ENCODE measurements around the gene ALG14.
A peak's percentile ranks its signal among the peaks of the same experiment; 100 is the strongest.

Gene ALG14

DNA sequence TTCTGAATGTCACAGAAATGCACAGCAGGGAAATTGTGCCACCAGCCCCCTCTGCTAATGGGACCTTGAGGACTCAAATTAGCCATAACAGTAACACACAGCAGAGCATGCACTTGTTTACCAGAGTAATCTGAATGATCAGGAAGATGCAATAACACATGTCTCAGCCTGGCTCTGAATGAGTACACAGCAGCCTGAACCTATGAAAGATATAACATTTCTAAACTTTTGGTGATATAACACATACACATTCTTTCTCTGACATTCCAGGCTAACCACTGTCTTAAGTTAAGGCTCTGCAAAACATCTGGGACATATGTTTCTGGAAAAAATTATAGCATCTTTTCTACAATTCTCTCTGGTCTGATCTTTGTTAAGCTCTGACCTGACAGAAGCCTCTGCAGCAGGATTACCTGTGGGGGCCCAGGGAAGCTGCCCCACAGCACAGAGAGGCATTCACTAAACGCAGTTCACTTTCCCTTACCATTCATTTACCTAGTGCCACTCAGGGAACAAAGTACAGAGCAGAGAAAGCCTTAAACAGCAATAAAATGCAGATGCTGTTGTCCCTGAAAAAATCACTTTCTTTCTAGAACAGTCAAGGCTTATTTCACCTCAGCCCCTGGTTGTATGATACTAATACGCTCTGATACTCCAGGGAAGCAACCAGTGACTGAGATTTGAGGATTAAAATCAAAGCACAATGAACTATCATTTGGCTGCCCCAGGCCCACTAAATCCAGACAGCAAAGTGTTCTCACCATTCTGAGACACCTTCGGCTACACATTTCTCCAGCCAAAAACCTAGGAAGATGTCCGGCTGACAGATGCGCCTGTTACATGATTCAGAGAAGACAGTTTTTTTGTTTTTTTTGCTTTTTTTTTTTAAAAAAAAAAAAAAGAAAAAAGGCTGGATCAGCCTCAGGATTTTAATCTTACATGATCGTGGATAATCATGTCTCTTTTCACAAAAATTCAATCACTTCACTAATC, 91.9 kb downstream of the ALG14 start:
- no peak for DNase-seq (ENCODE audit: low spot score)

GRCh38 chr1:94979656-94980581, 92.8 kb downstream of the ALG14 start:
- DNase-seq (ENCODE audit: low spot score), result no peak

DNA sequence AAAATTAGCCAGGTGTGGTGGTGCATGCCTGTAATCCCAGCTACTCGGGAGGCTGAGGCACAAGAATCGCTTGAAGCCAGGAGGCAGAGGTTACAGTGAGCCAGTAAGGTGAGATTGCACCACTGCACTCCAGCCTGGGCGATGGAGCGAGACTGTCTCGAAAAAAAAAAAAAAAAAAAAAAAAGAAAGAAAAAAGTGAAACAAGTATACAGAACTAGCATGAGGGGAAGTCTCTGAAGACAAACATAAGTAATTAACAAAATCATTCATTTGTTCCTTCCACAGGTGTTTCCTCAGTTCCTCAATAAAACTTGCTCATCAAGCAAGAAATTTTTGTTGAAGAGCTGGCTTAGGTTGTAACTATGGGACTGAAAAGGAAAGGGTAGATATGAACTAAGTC, 93.6 kb downstream of the ALG14 start:
- DNase-seq (ENCODE audit: low spot score), result no peak

DNA sequence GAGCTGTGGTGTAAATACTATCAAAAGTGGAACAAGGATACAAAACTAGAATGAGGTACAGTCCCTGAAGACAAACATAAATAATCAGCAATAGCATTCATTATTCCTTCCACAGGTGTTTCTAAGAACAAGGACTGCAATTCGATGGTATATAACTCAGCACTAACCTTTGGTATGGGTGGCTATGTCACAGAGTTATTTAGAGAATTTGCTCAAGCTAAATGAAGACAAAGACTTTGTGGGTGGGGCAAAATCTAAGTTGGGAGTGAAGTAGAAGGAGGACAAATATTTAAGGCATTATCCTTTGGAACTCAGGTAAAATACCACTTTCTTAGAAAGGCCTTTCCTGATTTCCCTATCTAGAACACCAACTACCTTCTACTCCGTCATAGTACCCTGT, 94.3 kb downstream of the ALG14 start:
- no peak for DNase-seq (ENCODE audit: low spot score)

GRCh38 chr1:94976971-94977548, 95.7 kb downstream of the ALG14 start:
- DNase-seq (ENCODE audit: low spot score), result no peak

- no peak for DNase-seq (ENCODE audit: low spot score)
Observed at GRCh38 chr1:94974824-94975223, 97.9 kb downstream of the ALG14 start.

DNA sequence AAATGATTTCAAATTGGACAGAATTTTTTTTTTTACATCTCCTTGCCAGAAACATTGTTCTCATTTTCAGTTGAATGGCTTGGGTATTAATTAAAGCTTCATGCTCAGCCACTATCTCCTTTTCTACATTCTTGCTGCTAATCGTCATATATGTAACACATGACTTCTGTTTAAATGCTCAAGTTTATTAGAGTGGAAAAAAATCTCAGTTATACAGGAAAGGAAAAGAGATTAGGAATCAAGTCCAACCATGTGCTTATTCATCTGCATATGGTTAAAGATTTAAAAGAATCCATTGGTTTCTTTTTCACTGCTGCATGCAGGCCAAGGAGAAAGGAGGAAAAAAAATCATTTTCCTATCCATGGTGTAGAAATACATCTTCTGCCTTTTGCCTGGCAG, 98.5 kb downstream of the ALG14 start:
- DNase-seq (ENCODE audit: low spot score), result no peak

DNA sequence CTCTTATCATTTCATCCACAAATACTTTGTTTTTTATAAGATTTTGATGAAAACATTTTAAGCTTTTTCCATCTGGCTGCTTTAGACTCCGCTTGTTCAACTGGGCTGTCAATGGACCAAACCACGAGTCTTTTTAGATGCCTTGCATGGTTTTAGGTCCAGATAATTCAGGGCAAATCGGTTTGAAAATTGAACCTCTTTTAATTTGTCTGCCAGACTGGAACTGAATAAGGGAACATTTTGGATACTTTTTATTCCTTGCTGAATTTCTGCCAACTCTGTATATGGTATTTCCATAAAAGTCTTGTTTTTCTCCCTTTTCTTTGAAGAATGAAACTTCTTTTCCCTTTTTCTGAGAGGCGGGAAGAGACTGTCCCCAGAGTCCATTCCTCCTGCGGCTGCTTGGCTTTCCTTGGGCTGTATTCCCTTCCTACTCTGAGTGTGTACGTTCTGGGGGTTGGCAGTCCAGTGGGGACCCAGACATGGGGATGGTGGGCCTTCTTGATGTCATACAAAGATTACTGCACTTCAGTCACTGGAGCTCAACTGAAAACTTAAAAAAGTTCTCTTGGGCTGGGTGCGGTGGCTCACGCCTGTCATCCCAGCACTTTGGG, 99.3 kb downstream of the ALG14 start:
- DNase-seq (ENCODE audit: low spot score), result no peak

- DNase-seq (ENCODE audit: low spot score), result no peak
Observed at GRCh38 chr1:94971491-94971924, 101.2 kb downstream of the ALG14 start.

GRCh38 chr1:94970783-94971182, 102.0 kb downstream of the ALG14 start:
- no peak for DNase-seq (ENCODE audit: low spot score)

GRCh38 chr1:94969137-94969536, 103.6 kb downstream of the ALG14 start:
- no peak for DNase-seq (ENCODE audit: low spot score)

DNA sequence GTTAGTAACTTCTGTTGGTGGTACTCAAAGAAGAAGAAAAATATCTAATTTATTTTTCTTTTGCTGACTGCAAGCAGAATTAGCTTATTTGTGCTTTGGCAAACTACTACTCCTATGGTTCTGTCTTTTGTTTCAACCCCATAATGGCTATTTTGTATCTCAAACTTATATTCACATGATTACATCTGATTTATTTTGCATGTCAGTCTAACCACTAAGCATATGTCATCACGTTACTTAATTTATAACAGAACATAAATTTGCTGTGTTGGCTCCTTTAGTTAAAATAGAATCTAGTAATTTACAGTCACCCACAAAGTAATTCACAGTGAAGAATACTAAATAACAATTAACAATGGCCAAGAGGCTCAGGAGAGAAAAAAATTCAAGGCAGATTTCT, 106.7 kb downstream of the ALG14 start:
- DNase-seq (ENCODE audit: low spot score), result no peak

- DNase-seq (ENCODE audit: low spot score), result no peak
Observed at GRCh38 chr1:94963864-94964263, 108.9 kb downstream of the ALG14 start.

DNA sequence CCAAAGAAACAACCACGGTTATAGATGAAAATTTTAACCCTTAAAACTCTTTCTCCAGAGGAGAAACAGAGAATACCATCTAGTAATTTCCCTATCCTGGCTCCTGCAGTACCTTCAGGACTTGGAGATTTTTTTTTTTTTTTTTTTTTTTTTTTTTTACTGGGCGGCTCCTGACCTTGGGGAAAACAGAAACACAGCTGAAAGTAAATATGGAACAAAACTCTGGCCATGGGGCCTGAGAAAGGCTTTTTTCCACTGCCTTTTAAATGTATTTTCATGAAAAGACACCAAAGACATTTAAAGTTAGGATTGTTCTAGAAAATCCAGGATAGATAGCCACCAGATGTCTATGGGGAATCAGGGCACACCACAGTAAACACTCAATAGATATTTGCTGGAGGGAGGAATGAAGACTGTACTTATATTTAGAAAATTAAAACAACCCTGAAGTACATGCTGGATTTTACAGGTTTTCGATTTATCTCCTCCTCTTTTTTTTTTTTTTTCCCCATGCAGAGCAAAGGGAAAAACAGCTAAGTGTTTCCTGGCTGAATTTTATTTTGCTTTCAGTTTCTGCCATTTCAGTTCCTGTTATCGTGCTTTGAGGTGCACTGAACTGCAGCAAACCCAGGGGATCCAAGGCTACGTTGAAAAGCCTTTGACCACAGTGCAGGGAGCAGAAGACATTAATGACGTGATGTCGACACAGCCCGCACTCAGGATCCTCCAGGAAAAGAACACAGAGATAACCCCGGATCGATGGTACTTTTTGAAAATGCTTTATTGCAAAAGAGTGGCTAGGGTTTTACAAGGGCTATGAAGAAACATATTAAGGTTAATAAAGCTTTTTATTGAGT, 110.1 kb downstream of the ALG14 start:
- peak; percentile 37 for DNase-seq (ENCODE audit: low spot score)

- no peak for DNase-seq (ENCODE audit: low spot score)
Observed at GRCh38 chr1:94961988-94962387, 110.8 kb downstream of the ALG14 start.

DNA sequence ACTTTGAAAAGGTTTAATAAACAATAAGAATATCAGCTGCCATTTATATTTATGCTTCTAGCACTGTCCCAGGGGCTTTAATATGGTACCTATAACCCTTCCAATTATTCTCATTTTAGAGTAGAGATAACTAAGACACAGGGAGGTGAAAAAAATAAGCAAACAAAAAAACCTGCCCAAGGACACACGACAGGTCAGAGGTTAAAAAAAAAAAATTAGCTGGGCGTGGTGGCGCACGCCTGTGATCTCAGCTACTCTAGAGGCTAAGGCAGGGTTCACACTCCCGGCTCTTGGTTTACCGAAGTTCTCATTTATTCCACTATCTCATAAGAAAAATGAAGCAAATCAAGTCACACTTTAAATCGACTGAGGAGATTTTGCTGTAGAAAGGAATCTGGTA, 111.2 kb downstream of the ALG14 start:
- no peak for DNase-seq (ENCODE audit: low spot score)

DNA sequence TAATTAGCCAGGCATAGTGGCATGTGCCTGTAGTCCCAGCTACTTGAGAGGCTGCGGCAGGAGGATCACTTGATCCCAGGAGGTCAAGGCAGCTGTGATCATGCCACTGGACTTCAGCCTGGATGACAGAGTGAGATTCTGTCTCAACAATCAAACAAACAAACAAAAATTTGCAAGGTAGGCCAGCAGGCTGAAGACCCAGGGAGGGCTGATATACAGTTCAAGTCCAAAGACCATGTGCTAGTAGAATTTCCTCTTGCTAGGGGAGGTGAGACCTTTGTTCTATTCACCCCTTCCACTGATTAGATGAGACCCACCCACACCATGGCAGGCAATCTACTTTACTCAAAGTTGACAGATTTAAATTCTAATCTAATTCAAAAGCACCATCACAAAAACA, 114.7 kb downstream of the ALG14 start:
- no peak for DNase-seq (ENCODE audit: low spot score)

GRCh38 chr1:94955767-94956632, 116.8 kb downstream of the ALG14 start:
- no peak for DNase-seq (ENCODE audit: low spot score)

- no peak for DNase-seq (ENCODE audit: low spot score)
Observed at GRCh38 chr1:94954263-94955220, 118.2 kb downstream of the ALG14 start.

Measured in pons (tissue), 1 donor.